ENCODE results near the gene TMEM62. TPM values are rescaled to one million over a fixed set of nuclear protein-coding genes. Genes with fewer than 3 reads are reported as not detected.

Gene TMEM62
- total RNA-seq, 1 donor from 2014 or later, result 9.0 TPM

- no peaks in the 10 kb centered on the region for H3K9me3 ChIP-seq
- no peak for TF ChIP-seq CTCF (IDR thresholded peaks at IDR 0.05)
- intact Hi-C loops (cut with DNase I), result no loop called here
- H3K27ac ChIP-seq, result no peak overlapping the region
- no peak overlapping the region for H3K4me3 ChIP-seq
- DNase-seq (ENCODE audit: low spot score in 2 of 2), result no peak
- no peaks in the 10 kb centered on the region for H3K27me3 ChIP-seq
- H3K4me1 ChIP-seq, result peaks cover 0 to 9% of the 10 kb centered on the region in 2 donors
- H3K36me3 ChIP-seq, result peaks cover 10% of the 10 kb centered on the region in 2 donors
Observed at GRCh38 chr15:43100971-43101370, 32.4 kb upstream of the TMEM62 start.

- H3K9me3 ChIP-seq, result no peaks in the 10 kb centered on the region
- H3K27ac ChIP-seq, result no peak overlapping the region
- H3K4me1 ChIP-seq, result peaks cover 0 to 14% of the 10 kb centered on the region in 2 donors
- H3K36me3 ChIP-seq, result peaks cover 10% of the 10 kb centered on the region in 2 donors
- no peak overlapping the region for H3K4me3 ChIP-seq
- no peak for DNase-seq (ENCODE audit: low spot score in 2 of 2)
- H3K27me3 ChIP-seq, result no peaks in the 10 kb centered on the region
- intact Hi-C loops (cut with DNase I), result no loop called here
- TF ChIP-seq CTCF (IDR thresholded peaks at IDR 0.05), result no peak
Observed at GRCh38 chr15:43102187-43102586, 31.2 kb upstream of the TMEM62 start.

DNA sequence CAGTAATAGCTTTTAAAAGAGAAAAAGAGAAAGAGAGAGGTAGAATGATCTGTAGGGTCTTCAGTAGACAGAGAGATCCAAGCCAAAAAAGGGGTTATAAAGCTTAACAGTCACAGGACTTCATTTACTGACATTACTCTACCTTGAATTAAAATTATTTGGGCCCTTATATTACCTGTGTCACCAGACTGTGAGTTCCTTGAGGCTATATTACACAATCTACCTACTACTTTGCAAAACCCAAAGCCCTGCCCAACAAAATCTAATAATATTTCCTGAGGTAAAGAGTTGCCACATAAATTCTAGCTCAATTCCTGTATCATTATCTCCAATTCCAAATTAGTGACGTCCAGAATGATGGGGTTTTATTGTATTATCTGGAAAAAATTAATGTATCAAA lies 29.5 kb upstream of the TMEM62 start:
- Histone ChIP-seq H3K27ac (no peak overlapping the region), H3K36me3 (peaks cover 10% of the 10 kb centered on the region in 2 donors), H3K27me3 (no peaks in the 10 kb centered on the region), H3K9me3 (no peaks in the 10 kb centered on the region), H3K4me3 (no peak overlapping the region), H3K4me1 (peaks cover 0 to 14% of the 10 kb centered on the region in 2 donors)
- DNase-seq (ENCODE audit: low spot score in 2 of 2), result no peak
- no peak for TF ChIP-seq CTCF (IDR thresholded peaks at IDR 0.05)
- intact Hi-C loops (cut with DNase I), result no loop called here

DNA sequence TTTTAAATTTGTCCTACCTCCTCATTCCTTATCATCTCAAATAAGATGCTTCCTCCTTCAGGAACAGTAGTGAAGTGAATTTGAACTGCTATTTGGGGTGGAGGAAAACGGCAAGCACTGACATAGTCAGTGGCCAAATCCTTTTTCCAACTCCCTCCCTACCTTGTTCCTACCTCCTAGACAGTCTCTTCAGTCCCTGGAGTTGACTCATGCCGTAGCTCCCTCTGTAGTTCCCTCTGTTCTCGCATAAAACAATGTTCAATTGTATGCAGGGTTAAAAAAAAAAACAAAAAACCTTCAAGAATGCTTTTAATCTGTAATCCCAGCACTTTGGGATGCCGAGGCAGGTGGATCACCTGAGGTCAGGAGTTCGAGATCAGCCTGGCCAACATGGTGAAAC lies 29.0 kb upstream of the TMEM62 start:
- H3K27ac ChIP-seq, result peak overlapping the region in 1 of 2 donors; percentile 82
- no peak for TF ChIP-seq CTCF (IDR thresholded peaks at IDR 0.05)
- H3K27me3 ChIP-seq, result no peaks in the 10 kb centered on the region
- H3K4me3 ChIP-seq, result peak overlapping the region; percentile 68 to 76
- H3K4me1 ChIP-seq, result peaks cover 0 to 14% of the 10 kb centered on the region in 2 donors
- peaks cover 6 to 10% of the 10 kb centered on the region in 2 donors for H3K36me3 ChIP-seq
- intact Hi-C loops (cut with DNase I), result no loop called here
- H3K9me3 ChIP-seq, result no peaks in the 10 kb centered on the region
- DNase-seq (ENCODE audit: low spot score in 2 of 2), result no peak

- Histone ChIP-seq H3K36me3 (peaks cover under 1 to 5% of the 10 kb centered on the region in 2 donors), H3K9me3 (no peaks in the 10 kb centered on the region), H3K4me1 (peaks cover 0 to 14% of the 10 kb centered on the region in 2 donors), H3K27ac (peak overlapping the region; percentile 82 to 95), H3K4me3 (peak overlapping the region; percentile 68 to 76), H3K27me3 (no peaks in the 10 kb centered on the region)
- intact Hi-C loops (cut with DNase I), result loop anchor here (5.0 kb wide), 1 partner anchor 77 kb away; no protein-coding TSS in a partner anchor
- no peak for DNase-seq (ENCODE audit: low spot score in 2 of 2)
- no peak for TF ChIP-seq CTCF (IDR thresholded peaks at IDR 0.05)
Observed at GRCh38 chr15:43105077-43105736, 28.2 kb upstream of the TMEM62 start.
